Ectodermal cell (in vitro differentiated cells): ENCODE measurements around the gene EFL1.
"Not testable (repeated sequence)": the region's sequence is repeated elsewhere in the genome, so short reads cannot be mapped to it uniquely, and the experiment has no call there.

ENCODE experiments used
- H3K27ac ChIP-seq: 2 replicates; pipeline ENCODE4 v1.7.0; 2013; ENCODE audit warnings: mild to moderate bottlenecking, low read depth, low read length; ENCODE audit not compliant: insufficient read depth, poor library complexity, severe bottlenecking
- H3K27me3 ChIP-seq: 2 replicates; pipeline ENCODE4 v1.7.0; 2013; ENCODE audit warnings: mild to moderate bottlenecking, low read length; ENCODE audit not compliant: insufficient read depth, control insufficient read depth, poor library complexity, severe bottlenecking
- H3K36me3 ChIP-seq: one replicate; pipeline ENCODE4 v1.7.0; 2013; ENCODE audit warnings: low read length; ENCODE audit not compliant: control insufficient read depth, insufficient read depth
- H3K4me1 ChIP-seq: one replicate; pipeline ENCODE4 v1.7.0; 2013; ENCODE audit warnings: low read length; ENCODE audit not compliant: control insufficient read depth, insufficient read depth
- H3K4me3 ChIP-seq: 2 replicates; pipeline ENCODE4 v1.7.0; 2013; ENCODE audit warnings: low read depth, low read length, control low read depth; ENCODE audit not compliant: insufficient read depth
- H3K9me3 ChIP-seq: 2 replicates; pipeline ENCODE4 v1.7.0; 2013; ENCODE audit warnings: mild to moderate bottlenecking, low read length, moderate library complexity; ENCODE audit not compliant: control insufficient read depth
- WGBS, 2 experiments: methylation state at CpG; one replicate each; pipeline ENCODE4 v1.1.7; 2013; ENCODE audit warnings: missing lambda C conversion rate in 2 of 2; 5-methylcytosine and 5-hydroxymethylcytosine counted together

The EFL1 gene

DNA sequence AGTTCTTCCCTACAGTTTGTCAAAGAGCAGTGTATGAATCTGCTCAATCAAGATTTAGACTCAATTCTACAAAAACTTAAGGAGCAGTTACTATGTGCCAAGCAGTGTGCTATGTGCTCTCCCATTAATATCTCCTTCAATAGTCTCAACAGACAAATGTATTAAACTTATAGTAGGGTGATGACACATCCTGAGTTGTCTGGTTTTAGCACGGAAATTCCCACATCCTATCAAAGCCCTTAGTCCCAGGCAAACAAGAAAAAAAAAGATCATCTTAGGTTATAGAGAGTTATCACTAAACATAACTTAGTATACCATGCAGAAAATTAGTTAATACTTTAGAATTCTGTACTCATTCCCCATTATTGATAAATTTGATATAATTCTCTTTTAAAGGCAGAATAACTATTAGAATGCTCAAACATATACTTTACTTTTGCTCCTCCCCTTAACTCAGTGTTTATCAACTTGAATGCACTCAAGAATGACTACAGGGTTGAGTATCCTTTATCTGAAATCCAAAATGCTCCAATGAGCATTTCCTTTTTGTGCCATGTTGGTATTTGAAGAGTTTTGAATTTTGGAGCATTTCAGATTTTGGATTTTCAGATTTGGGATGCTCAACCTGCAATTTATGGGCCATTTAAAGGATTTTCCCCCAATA, 20.6 kb downstream of the EFL1 start:
- peaks cover 21% of the 10 kb centered on the region for H3K36me3 ChIP-seq
- H3K9me3 ChIP-seq, H3K4me1 ChIP-seq, H3K27ac ChIP-seq, H3K4me3 ChIP-seq, H3K27me3 ChIP-seq: not testable (repeated sequence)
- WGBS, 2 experiments = no CpG with 5 or more reads among the region's 1 CpG

DNA sequence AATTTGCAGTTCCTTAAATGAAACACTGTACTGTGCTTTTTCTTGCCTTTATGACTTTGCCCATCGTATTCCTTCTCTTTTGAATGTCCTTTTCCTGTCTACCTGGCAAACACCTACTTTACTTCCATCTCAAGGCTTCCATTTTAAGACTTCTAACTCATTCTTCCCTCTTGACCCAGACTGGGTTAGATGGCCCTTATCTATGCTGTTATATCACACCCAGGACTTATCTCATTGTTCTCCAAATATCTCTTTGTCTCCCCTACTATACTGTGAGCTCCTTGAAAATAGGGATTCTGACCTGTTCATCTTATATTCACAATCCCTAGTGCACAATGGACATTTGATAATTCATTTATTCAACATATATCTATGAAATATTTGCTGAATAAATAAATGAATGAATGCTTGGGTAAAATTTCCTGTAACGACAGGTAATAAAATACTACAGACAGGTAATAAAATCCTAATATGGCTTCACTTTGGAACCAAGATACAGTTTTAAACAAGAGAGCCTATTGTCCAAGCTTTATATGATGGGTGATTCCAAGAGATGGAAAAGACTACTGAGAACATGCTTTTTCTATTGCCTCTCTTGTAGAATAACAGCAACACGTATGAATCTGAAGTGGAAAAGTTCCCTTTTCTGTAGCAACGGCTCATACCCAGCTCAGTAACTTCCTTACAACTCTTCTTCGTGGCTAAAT, 22.7 kb downstream of the EFL1 start:
- Histone ChIP-seq H3K9me3 (no peaks in the 10 kb centered on the region), H3K27ac (no peak overlapping the region), H3K4me1 (no peaks in the 10 kb centered on the region), H3K4me3 (no peak overlapping the region), H3K36me3 (peaks cover 21% of the 10 kb centered on the region), H3K27me3 (no peaks in the 10 kb centered on the region)
- WGBS, 2 experiments = 96 to 99% methylated on average over 3 to 5 of the region's 5 CpGs

DNA sequence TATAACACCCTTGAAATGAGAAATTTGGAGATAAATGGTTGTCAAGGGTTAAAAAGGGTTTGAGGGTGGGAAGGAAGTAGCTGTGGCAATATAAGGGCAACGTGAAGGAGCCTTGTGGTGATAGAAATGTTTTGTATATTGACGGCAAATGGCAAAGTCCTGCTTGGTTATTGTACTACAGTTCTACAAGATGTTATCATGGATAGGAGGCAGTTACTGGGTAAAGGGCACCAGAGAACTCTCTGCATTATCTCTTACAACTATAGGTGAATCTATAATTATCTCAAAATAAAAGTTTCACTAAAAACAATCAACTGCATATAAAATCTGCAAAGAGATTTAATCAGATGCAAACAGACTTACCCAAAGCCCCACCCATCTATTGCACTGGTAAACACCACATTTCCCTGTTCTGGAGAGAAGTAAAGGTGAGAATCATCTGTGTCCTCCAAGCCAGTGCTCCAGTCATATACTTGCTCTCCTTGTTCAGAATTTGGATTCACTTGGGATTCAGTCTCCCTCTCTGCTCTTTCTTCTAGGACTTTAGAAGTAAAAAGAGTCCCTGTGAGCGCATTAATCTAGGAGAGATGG, 24.5 kb downstream of the EFL1 start:
- 90 to 95% methylated on average over 2 of the region's 3 CpGs for WGBS, 2 experiments
- H3K4me1 ChIP-seq, H3K4me3 ChIP-seq, H3K27me3 ChIP-seq, H3K9me3 ChIP-seq, H3K27ac ChIP-seq: not testable (repeated sequence)
- H3K36me3 ChIP-seq = peaks cover 21% of the 10 kb centered on the region

DNA sequence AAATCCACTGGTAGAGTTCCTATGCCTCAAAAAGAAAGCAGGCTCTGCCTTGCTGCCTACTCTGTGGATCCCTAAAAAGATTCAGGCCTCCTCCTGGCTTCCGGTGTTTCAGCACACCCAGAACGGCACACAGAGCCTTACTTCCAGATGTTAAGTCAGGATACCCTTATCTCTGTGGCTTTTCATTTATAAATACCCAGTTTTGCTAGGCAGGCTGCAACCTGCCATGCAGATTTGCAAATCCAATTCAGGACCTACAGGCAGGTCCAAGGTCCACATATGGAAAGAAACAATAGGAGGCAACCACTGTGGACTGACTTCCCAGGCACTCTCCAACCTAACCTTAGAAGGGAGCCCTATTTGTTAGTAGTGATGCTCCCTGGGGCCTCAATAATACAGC, 30.7 kb downstream of the EFL1 start:
- H3K27ac ChIP-seq = no peak overlapping the region
- no peak overlapping the region for H3K4me3 ChIP-seq
- no peaks in the 10 kb centered on the region for H3K27me3 ChIP-seq
- H3K36me3 ChIP-seq = no peaks in the 10 kb centered on the region
- WGBS, 2 experiments = 88 to 91% methylated on average over 2 of the region's 2 CpGs
- H3K9me3 ChIP-seq = no peaks in the 10 kb centered on the region
- no peaks in the 10 kb centered on the region for H3K4me1 ChIP-seq

DNA sequence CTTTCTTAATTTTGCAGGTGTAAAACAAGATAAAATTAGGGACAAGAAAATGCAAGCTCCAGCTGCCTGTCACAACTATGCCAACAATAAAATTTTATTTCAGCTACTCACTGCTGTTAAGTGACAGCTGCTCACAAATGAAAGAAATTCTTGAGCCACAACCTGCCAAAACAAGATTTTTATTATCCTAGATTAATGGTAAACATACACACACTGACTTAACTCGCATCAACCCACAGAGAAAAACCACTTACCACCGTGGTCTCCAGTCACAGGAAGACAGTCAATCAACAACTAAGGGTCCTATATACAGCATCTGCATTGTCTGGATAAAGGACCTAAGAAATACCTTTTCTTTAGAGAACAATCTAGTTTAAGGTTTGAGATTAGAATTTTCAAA, 31.3 kb downstream of the EFL1 start:
- Histone ChIP-seq H3K36me3 (peaks cover 1% of the 10 kb centered on the region), H3K9me3 (no peaks in the 10 kb centered on the region), H3K27ac (no peak overlapping the region), H3K27me3 (no peaks in the 10 kb centered on the region), H3K4me3 (no peak overlapping the region), H3K4me1 (no peaks in the 10 kb centered on the region)
- WGBS, 2 experiments = 92 to 97% methylated on average over 2 of the region's 2 CpGs

DNA sequence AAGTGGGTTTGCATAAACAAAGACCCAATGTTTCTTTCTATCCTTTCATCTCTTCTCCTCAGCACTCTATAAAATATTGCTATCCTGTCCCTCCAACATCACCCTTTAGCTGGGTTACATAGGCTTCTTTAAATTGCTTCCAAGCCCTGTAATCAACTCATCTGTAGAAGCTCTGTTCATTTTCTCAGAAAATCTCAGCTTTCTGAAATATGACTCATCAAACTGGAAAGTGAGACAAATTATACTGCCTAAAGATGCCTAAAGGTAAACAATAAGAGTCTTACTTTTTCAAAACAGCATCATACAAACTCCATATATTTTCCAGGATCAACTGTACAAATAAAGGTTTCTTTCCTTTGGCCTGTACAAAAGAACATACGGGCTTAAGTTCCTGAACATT, 33.8 kb downstream of the EFL1 start:
- H3K27ac ChIP-seq = no peak overlapping the region
- peaks cover 4% of the 10 kb centered on the region for H3K36me3 ChIP-seq
- WGBS, 2 experiments = 100% methylated on average over 1 of the region's 1 CpG; no CpG with 5 or more reads in 1 of the 2 experiments

DNA sequence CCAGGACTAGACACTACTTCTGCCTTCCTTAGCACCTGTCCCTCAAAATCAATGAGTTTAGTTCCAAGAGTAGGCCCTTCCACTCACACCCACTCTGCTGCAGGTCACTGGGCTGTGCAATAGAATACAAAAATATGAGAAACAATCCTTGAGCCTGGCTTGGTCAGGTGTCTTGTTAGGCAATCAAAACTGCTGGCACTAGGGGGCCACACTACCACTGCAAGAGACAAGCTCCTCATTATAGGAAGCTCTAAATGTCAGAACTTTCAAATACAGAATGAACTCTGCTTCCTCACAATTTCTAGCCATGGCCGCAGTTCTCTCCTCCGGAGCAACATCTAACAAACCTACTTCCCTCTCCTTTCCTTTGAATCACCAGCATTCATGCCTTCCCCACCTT, 41.0 kb downstream of the EFL1 start:
- H3K27me3 ChIP-seq, H3K9me3 ChIP-seq, H3K36me3 ChIP-seq, H3K4me1 ChIP-seq, H3K27ac ChIP-seq, H3K4me3 ChIP-seq: not testable (repeated sequence)
- WGBS, 2 experiments = 90 to 94% methylated on average over 2 of the region's 2 CpGs

More for the DNA sequence above, 33.8 kb downstream of the EFL1 start:
- Histone ChIP-seq H3K4me3 (no peak overlapping the region), H3K9me3 (no peaks in the 10 kb centered on the region), H3K27me3 (no peaks in the 10 kb centered on the region), H3K4me1 (no peaks in the 10 kb centered on the region)

DNA sequence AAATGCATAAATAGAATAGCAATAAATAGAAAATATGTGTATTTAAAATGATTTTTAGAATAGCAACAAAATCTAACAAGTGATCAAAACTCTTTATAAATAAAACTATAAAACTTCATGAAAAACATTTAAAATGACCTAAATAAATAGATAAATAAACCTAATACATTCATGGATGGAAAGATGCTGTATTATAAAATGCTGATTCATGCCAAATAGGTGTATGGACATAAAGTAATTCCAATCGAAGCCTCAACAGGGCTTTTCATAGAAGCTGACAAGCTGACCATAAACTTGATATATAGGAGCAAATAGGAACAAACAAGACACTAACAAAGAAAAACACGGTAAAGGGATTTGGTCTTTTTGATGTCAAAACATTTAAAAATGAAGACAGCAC, 46.4 kb downstream of the EFL1 start:
- not testable (repeated sequence) for H3K4me3 ChIP-seq, H3K9me3 ChIP-seq, H3K27ac ChIP-seq, H3K4me1 ChIP-seq, H3K36me3 ChIP-seq, H3K27me3 ChIP-seq
- 89 to 100% methylated on average over 1 of the region's 2 CpGs for whole genome bisulfite sequencing, 2 experiments

DNA sequence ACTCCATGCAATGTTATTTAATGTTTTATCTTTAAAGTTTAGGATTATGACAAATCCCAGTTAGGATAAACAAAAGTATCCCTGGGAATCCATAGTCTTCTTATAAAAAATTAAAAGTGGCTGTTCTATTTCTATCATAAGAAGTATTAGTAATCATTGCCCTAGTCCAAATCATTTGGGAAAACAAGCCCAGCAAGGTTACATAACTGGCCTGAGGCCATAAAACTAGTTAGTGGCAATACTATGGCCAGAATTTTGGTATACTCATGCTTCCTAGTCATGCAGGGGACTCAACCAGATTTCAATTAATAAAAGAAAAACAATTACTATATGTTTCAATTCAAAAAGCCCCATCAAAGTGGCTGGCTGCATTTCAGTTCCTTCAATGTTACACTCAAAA, 50.3 kb downstream of the EFL1 start:
- H3K36me3 ChIP-seq, H3K4me1 ChIP-seq, H3K9me3 ChIP-seq, H3K4me3 ChIP-seq, H3K27ac ChIP-seq, H3K27me3 ChIP-seq: not testable (repeated sequence)

DNA sequence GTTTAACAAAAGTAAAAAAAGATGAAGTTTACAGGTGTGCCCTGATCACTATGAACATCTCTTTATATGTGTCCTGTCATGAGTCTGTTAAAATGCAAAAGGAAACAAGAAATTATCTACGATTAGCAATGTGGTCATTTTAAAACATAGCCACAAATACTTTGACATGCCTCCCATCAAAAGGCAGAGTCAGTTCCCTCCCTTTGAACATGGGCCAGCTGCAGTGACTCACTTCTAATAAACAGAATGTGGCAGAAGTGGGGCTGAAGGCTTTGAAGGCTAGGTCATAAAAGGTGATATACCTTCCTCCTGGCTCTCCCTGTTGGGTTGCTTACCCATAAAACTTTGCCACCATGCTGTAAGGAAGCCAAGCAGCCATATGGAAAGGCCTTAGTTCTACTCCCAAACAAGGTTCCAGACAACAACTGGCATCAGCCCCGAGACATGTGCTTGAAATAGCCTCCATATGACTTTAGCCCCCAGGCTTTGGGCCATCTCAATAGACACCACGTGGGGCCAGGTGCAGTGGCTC, 52.4 kb downstream of the EFL1 start:
- H3K27ac ChIP-seq, H3K27me3 ChIP-seq, H3K9me3 ChIP-seq, H3K4me1 ChIP-seq, H3K4me3 ChIP-seq, H3K36me3 ChIP-seq: not testable (repeated sequence)
- WGBS, 2 experiments = 94 to 95% methylated on average over 3 of the region's 3 CpGs
